HG03521 (cell line): ENCODE measurements around the gene DEGS2.
"Not testable (repeated sequence)": the region's sequence is repeated elsewhere in the genome, so short reads cannot be mapped to it uniquely, and the experiment has no call there.

ENCODE experiments used
- ATAC-seq: cut with Tn5 transposase; IDR thresholded peaks from one replicate; pipeline ENCODE4 v1.9.1; 2021; ENCODE audit warnings: mild to moderate bottlenecking, moderate library complexity; ENCODE audit not compliant: unreplicated experiment

The DEGS2 gene

DNA sequence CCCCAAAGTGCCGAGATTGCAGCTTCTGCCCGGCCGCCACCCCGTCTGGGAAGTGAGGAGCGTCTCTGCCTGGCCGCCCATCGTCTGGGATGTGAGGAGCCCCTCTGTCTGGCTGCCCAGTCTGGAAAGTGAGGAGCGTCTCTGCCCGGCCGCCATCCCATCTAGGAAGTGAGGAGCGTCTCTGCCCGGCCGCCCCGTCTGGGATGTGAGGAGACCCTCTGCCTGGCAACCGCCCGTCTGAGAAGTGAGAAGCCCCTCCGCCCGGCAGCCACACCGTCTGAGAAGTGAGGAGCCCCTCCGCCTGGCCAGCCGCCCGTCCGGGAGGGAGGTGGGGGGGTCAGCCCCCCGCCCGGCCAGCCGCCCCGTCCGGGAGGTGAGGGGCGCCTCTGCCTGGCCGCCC is 21.2 kb upstream of the DEGS2 start:
- not testable (repeated sequence) for ATAC-seq

DNA sequence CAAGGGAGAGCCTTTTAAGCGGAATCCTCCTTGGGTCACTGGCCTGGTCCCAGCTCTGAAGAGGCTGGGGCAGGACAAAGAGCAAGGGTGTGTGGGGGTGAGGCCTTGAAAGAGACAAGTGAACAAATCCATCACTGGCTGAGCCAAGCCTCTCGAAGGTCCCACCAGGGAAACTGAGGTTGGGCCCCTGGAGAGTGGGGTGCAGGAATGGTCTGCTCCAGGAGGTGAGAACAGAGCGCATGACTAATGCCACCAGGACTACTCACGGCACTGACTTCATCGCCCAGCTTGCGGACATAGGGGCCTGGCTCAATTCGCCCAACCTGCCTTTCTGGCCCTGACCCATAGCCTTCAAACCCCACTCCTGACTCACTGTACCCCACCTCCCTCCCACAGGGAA is 19.2 kb upstream of the DEGS2 start:
- no peak for ATAC-seq

DNA sequence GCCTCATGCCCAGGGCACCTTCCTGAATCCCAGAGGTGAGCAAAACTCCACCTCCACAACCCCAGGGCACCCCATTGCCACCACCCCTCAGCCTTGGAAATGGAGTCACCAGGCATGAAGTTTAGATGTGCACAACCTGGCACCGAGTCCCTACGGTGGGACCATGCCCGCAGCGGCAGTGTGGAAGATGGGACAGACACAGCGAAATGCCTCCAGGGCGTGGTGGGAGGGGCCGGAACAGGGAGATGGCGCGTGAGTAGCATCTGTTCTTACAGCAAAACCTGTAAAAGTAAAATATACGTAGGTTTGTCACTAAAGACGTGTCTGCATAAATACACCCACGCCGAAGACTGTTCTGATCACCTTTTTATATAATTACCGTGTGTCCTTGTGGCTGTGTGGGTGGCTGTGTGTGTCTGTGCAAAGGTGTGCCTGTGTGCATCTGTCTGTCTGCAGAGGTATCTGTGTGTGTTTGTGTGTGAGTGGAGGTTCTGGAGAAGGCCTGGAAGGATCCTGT is 17.4 kb upstream of the DEGS2 start:
- no peak for ATAC-seq

DNA sequence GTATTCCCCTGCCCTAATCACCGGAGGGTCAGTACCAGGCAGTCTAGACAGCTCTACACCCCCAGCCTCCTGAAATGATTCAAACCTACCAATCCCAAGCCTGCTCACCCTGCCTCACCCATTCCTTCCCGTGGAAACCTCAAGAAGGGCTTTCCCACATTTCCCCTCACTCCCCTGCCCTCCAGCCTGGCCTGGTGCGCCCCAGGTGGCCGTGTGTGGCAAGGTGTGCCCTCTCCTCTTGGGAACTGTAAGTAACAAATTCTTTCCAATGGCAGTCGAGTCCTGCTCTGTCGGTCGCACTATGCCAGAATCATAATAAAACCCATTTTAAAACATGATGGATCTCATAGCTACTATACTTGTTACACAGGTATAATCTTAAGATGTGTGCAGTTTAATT is 13.9 kb upstream of the DEGS2 start:
- no peak for ATAC-seq

DNA sequence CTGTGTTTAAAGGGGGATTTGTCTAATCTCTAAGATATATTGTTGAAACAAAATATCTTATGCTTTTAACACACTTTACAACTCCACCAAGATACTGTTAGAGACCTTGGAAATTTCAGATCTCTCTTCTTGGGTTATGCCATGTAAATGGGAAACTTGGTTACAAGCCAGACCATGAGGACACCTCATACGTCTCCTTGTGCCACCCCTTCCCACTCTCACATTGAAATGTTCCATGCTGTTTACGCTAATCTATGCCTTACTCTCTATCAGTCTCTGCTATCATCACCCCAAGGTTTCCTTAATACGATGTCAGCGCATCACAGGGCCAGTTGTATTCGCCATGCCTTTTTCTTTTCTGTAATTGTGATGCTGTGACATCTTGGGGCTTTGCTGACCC is 13.4 kb upstream of the DEGS2 start:
- ATAC-seq: no peak

DNA sequence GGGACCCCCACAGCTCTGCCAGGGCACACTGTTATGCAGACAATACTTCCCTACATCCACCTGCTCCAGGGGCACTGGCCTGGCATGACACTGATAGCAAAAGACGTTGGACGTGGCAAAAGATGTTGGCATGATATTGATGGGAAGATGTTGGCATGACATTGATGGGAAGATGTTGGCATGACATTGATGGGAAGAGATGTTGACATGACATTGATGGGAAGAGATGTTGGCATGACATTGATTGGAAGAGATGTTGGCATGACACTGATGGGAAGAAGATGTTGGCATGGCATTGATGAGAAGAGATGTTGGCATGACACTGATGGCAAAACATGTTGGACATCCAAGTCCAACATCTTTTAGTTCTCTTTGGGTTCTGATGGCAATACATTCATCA is 11.4 kb upstream of the DEGS2 start:
- no peak for ATAC-seq

DNA sequence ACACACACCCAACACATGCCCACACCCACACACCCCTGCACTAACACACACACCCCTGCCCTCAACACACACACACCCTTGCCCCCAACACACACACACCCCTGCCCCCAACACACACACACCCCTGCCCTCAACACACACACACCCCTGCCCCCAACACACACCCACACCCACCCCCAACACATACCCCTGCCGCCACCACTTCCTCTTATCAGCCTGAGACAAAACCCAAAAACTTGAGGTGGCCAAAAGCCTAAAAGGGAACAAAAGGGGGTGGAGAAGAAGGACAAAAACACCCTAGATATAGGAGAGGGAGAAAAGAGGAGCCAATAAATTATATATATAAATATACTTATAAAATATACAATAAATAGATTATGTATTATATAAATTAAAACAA is 9.1 kb upstream of the DEGS2 start:
- no peak for ATAC-seq

DNA sequence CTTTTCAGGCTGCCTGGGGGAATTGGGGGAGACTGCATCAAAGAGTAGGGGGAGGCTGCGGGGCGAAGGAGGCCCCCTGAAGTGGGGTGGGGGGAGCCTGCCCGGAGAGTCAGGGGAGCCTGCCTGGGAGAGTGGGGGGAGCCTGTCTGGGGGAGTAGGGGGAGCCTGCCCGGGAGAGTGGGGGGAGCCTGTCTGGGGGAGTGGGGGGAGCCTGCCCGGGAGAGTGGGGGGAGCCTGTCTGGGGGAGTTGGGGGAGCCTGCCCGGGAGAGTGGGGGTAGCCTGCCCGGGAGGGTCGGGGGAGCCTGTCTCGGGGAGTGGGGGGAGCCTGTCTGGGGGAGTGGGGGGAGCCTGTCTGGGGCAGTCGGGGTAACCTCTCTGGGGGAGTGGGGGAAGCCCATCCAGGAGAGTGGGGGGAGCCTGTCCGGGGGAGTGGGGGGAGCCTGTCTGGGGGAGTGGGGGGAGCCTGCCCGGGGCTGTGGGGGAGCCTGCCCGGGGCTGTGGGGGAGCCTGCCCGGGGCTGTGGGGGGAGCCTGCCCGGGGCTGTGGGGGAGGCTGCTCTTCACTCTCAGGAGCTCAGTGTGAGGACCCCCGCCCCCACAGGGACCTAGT is 6.5 kb upstream of the DEGS2 start:
- no peak for ATAC-seq

DNA sequence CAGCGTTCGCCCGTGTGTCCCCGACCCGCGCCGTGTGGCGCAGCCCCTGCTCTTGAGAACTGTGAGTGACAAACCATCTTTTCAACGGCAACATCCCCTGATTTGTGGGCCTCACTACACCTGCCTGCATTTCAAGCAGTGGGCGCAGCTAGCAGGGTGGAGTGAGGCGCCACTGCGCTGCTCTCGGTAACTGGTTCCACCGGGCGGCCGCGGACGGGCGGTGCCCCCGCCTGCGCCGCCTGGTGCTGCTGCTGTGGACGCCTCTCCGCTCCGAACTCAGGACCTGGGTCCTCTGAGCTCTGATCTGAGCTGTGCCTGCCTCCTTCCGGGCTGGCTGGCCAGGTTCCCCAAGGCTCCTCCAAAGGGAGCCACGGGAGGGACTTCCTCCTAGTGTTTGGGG is 5.9 kb upstream of the DEGS2 start:
- ATAC-seq: no peak

DNA sequence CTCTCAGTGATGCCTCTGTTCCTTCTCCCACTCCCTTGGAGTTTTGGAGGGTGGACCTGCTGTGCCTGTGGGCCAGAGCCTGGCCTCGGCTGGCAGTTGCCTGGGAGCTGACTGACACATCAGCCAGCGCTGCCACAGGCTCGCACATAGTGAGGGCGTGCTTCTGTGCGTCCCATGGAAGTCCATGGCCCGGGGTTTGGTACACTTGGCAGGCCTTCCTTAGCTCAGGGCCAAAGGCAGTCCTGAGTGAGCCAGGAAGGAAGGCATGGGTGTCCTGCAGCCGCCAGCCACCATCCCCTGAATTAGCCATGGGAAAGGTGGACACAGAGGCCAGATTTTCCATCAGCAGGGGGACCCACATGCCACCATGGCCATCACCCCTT is 1.1 kb upstream of the DEGS2 start:
- ATAC-seq: no peak

DNA sequence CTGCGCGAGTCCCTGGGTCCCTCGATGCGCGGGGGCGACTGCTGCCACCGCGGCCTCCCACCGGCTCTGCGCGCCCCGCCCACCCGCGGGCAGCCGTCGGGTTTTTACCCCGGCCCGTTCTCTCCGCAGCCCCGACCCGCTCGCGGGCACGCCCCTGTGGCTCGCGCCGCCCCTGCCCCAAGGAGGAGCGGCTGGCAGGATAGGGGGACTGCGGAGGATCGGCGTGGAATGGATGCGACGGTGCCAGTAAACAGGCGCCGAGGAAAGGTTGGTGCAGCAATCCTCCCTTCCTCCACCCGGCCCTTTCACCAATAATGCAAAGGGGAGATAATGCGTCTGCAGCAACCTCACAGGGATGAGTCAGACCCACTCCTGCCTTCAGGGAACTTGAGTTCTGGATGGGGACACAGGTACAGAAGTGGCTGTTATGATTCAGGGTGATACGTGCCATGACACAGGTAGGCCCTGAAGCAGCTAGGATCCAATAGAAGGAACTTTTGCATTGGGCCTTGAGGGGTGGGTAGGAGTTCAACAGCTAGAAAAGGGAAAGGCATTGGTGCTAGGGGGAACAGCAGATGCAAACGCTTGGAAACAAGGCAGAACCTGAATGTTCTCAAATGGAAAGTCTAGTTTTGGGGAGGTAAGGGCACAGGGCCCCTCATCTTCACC is 554 bp upstream of the DEGS2 start:
- ATAC-seq: peak; percentile 20

DNA sequence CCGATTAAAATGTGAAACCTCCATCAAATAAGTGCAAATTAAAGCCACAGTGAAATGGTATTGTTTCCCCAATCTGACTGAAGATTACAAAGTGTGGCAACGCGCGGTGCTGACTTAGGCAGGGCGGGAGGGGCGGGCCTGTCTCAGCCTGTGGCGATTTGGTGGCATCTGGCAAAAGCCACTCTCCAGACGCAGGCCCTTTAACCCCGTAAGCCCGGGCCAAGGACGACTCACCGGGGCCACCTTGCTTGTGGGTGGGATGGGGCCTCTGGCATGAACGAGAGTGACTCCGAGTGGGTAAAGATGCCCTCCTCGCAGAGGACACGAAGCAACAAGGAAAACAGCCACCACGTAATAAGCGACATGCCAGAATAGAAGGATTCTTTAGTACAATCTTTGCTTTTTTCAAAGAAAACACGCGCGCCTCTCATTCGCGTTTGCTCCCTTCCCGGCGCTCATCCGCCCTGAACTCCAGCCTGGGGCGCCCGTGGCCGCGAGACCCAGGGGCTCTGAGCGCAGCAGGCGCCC is 815 bp downstream of the DEGS2 start:
- no peak for ATAC-seq

DNA sequence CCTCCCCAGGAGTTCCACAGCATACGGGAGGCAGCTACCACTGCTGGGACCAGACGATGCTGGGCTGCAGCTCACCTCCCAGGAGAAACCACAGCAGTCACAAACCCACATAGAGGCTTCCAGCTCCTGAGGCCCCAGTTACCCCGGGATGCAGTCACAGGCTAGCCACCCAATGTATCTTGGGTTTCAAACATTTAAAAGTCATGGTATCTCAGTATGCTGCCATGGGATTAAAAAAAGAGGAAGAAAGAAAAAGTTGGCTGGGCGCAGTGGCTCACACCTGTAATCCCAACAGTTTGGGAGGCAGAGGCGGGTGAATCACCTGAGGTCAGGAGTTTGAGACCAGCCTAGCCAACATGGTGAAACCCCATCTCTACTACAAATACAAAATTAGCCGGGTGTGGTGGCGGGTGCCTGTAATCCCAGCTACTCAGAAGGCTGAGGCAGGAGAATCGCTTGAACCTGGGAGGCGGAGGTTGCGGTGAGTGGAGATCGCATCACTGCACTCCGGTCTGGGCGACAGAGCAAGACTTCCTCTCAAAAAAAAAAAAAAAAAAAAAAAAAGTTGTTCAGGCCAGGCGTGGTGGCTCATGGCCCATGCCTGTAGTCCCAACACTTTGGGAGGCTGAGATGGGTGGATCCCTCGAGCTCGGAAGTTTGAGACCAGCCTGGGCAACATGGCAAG is 1.8 kb downstream of the DEGS2 start:
- not testable (repeated sequence) for ATAC-seq

DNA sequence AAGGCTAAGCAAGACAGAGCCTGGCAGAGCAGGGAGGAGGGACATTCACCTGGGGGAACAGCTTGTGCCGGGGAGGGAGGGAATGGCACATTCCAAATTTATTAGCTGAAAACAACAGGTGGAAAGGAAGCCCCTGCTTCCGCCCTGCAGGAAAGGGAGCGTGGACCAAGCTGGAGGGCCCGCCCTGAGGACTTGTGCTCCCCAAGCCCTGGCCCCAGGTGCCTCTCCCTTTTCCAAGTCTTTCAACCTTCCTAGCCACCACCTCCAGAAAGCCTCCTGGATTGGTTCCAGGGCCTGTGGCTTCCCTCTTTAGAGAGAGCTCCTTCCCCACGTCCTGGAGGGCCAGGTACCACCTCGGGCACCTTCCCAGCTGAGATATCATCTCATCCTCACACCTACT is 2.7 kb downstream of the DEGS2 start:
- ATAC-seq: no peak

DNA sequence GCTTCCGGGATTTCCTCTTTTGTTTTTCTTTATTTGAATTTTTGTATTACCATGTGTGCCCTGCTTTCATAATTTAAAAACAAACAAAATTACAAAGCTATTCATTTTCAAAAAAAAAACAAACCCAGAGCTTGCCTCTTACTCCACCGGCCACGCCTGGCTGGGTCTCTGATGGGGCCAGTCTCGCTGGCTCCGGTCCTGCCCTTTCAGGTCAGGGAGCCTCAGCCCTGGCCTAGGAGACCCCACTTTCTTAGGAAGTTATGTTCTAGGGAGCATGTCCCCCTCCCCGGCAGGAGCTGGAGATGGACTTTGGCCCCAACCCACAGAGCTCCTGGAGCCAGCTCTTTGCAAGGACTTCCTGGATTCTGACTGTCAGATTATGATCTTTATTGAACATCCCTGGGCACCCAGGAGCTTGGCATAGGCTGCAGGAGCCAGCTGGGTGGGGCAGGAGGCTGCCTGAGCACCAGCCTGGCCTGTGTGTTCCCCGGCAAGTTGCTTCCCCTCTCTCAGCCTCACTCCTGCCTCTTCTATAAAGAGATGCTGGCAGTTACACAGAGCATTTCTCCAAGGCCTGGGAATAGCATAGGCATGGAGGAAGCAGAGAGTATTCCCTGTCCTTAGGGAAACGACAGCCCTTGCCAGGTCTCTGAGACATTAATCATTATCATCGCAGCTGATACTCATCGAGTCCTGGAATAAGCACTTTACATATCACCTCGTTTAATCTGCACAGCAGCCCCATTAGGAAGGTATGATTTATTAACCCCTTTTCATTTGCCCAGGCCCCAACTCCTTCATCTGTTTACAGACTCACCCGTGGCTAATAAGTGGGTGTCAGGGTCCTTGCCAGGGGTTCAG is 3.5 kb downstream of the DEGS2 start:
- no peak for ATAC-seq

DNA sequence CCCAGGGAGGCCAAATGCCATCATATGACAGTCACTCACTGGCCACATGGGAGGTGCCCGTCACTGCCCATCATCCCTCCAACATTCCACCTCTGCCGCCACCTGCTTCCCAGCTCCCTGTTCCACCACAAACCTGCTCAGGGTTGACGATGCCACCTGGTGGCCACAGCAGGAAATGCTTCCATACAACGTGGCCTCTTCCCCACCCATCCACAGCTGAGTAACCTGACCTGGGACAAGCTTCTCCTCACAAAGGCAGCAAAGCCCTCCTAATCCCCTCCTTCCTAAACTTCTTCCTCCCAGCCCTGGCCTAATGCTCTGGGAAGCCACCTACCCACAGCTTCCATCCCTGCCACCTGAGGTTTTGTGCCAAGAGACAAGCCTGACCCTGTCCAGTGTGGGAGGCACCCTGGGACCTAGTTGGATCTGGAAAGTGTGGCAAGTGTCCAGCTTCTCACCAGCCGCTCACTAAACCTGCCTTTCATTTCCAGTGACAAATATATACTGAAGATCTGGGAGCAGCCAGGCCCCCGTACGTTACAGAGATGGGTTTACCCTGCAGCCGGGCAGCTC is 4.3 kb downstream of the DEGS2 start:
- no peak for ATAC-seq

DNA sequence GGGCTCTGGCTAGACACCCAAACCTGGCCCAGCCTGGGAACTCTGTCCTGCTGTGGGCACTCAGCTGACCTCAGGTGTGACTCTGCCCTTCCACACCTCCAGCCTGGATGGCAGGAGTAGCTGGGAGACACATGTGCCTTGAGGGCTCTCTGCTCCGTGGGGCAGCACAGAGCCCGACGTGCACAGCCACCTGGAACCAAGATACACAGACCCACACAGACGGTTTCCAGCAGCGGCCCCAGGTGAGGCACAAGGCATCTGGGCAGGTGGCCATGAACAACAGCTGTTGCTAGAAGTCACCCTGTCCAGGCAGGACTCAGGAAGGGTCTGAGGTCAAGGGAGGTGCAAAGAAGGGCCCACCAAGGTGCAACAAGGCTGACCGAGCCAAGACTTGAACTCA is 5.9 kb downstream of the DEGS2 start:
- no peak for ATAC-seq

DNA sequence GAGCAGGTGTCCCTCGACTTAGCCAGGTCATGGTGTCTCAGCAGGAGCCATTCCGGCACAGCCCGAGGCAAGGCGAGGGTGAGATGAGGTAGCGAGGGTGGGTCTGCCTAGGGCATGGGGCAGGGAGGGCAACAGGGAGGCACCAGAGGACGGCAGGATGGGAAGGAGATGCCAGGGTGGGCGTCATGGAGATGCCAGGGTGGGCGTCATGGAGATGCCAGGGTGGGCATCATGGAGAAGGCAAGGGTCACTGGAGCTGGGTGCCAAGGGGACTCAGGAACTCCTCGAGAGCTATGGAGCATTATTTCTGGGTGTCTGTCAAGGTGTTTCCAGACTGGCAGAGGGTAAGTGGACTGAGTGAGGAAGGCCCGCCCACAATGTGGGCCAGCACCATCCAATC is 7.4 kb downstream of the DEGS2 start:
- ATAC-seq: no peak

DNA sequence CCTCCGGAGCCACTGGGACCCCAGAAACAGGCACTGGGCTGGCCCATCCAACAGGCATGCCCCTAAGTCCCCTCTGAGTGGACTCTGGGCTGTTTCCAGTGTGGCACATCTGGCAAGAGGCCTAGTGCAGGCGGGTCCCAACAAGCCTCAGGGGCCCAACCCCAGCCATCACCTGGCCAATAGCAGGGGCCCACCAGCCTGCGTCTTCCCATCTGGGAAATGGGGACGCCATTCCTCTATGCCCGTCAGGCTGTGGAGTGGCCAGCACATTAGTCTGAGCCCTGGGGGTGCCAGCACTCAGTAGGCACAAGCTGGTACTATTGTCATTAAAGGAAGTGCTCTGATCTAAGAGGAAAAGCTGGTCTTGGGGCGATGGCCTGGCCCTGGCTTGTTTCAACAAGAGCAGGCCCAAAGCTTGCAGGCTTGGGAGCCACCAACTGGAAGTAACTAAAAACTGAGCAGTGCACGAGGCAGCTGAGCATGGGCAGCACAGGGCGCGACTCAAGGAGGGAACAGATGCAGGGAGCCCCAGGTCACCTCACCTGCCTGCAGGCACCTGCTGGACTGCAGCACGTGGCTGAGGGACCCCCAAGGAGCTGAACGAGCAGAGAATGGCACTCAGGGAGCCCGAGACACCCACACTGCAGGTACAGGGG is 8.4 kb downstream of the DEGS2 start:
- ATAC-seq: no peak
